Osteoblast (primary cell): ENCODE results near the gene WNT7B. TPM values are rescaled to one million over a fixed set of nuclear protein-coding genes. Genes with fewer than 3 reads are reported as not detected.
A peak's percentile ranks its signal among the peaks of the same experiment; 100 is the strongest.

Source experiments
- DNase-seq: peaks from one replicate; pipeline ENCODE4 v3.0.0; 2011; ENCODE audit warnings: low spot score, mixed read lengths; ENCODE audit not compliant: insufficient read length; ENCODE audit errors: missing footprints
- H2AFZ ChIP-seq: 2 replicates; pipeline ENCODE4 v1.6.0; 2011; ENCODE audit warnings: mild to moderate bottlenecking, low read length
- H3K27ac ChIP-seq: 2 replicates; pipeline ENCODE4 v1.5.1; 2011; ENCODE audit warnings: mild to moderate bottlenecking, low read depth, low read length, moderate library complexity
- H3K27me3 ChIP-seq: 2 replicates; pipeline ENCODE4 v1.6.0; 2012; ENCODE audit warnings: mild to moderate bottlenecking, control low read depth, inconsistent platforms, low read length, moderate library complexity; ENCODE audit not compliant: insufficient read depth
- H3K36me3 ChIP-seq: 2 replicates; pipeline ENCODE4 v1.5.1; 2011; ENCODE audit warnings: mild to moderate bottlenecking, low read length, control low read depth, moderate library complexity; ENCODE audit not compliant: insufficient read depth
- H3K4me1 ChIP-seq: 2 replicates; pipeline ENCODE4 v1.5.1; 2011; ENCODE audit warnings: mild to moderate bottlenecking, low read length, control low read depth, moderate library complexity; ENCODE audit not compliant: insufficient read depth
- H3K4me2 ChIP-seq: 2 replicates; pipeline ENCODE4 v1.6.0; 2011; ENCODE audit warnings: mild to moderate bottlenecking, low read length; ENCODE audit not compliant: insufficient read depth
- H3K4me3 ChIP-seq: fragments of 200-600 bp; sonication (generic); 3 replicates; pipeline ENCODE4 v1.5.1; 2012; ENCODE audit warnings: mild to moderate bottlenecking, low read length, inconsistent platforms; ENCODE audit not compliant: insufficient read depth
- H3K79me2 ChIP-seq: 2 replicates; pipeline ENCODE4 v1.6.0; 2012; ENCODE audit warnings: mild to moderate bottlenecking, low read length, control low read depth, inconsistent platforms; ENCODE audit not compliant: insufficient read depth
- H3K9me3 ChIP-seq: 2 replicates; pipeline ENCODE4 v1.5.1; 2011; ENCODE audit warnings: low read depth, low read length, control low read depth
- H4K20me1 ChIP-seq: 2 replicates; pipeline ENCODE4 v1.6.0; 2012; ENCODE audit warnings: mild to moderate bottlenecking, low read length, control low read depth; ENCODE audit not compliant: insufficient read depth
- CTCF ChIP-seq: IDR thresholded peaks from 2 replicates; pipeline ENCODE4 v1.5.1; 2011; ENCODE audit warnings: mild to moderate bottlenecking, low read depth, low read length, moderate library complexity; ENCODE audit errors: extremely low read depth
- total RNA-seq: library from RNA; depleted of rRNA; stranded (reverse); fragments of >200 nt; gene quantifications from 2 replicates; pipeline ENCODE4 v1.2.3, GENCODE V29; 2012

Gene WNT7B
- total RNA-seq, 1 donor = not detected

GRCh38 chr22:45903355-45904135, 73.4 kb downstream of the WNT7B start:
- TF ChIP-seq CTCF = no peak
- Histone ChIP-seq H3K27ac (no peak overlapping the region), H3K4me1 (peaks cover 31% of the 10 kb centered on the region), H3K79me2 (no peaks in the 10 kb centered on the region), H3K9me3 (no peaks in the 10 kb centered on the region), H2AFZ (no peak overlapping the region), H3K4me3 (peak overlapping the region; percentile 57), H3K4me2 (peak overlapping the region; percentile 68), H3K27me3 (peaks cover 18% of the 10 kb centered on the region), H3K36me3 (no peaks in the 10 kb centered on the region), H4K20me1 (no peaks in the 10 kb centered on the region)
- peak; percentile 97 for DNase-seq

GRCh38 chr22:45897736-45898135, 79.2 kb downstream of the WNT7B start:
- H3K27ac ChIP-seq = no peak overlapping the region
- H3K36me3 ChIP-seq = no peaks in the 10 kb centered on the region
- H3K4me3 ChIP-seq = no peak overlapping the region
- peaks cover 45% of the 10 kb centered on the region for H3K27me3 ChIP-seq
- no peak for DNase-seq
- H3K9me3 ChIP-seq = no peaks in the 10 kb centered on the region
- no peak overlapping the region for H3K4me2 ChIP-seq
- no peak overlapping the region for H2AFZ ChIP-seq
- no peaks in the 10 kb centered on the region for H4K20me1 ChIP-seq
- H3K4me1 ChIP-seq = peaks cover 2% of the 10 kb centered on the region
- no peak for TF ChIP-seq CTCF
- no peaks in the 10 kb centered on the region for H3K79me2 ChIP-seq

GRCh38 chr22:45896964-45897538, 79.9 kb downstream of the WNT7B start:
- Histone ChIP-seq H3K4me1 (no peaks in the 10 kb centered on the region), H3K27me3 (peaks cover 46% of the 10 kb centered on the region), H3K4me2 (no peak overlapping the region), H2AFZ (no peak overlapping the region), H3K27ac (no peak overlapping the region), H3K79me2 (no peaks in the 10 kb centered on the region), H3K36me3 (no peaks in the 10 kb centered on the region), H4K20me1 (no peaks in the 10 kb centered on the region), H3K4me3 (no peak overlapping the region), H3K9me3 (no peaks in the 10 kb centered on the region)
- peak; percentile 30 for DNase-seq
- no peak for TF ChIP-seq CTCF

GRCh38 chr22:45896153-45896951, 80.6 kb downstream of the WNT7B start:
- Histone ChIP-seq H3K27me3 (peaks cover 50% of the 10 kb centered on the region), H3K4me3 (no peak overlapping the region), H2AFZ (no peak overlapping the region), H3K27ac (no peak overlapping the region), H3K4me1 (no peaks in the 10 kb centered on the region), H3K4me2 (no peak overlapping the region), H3K79me2 (no peaks in the 10 kb centered on the region), H3K9me3 (no peaks in the 10 kb centered on the region), H3K36me3 (no peaks in the 10 kb centered on the region), H4K20me1 (no peaks in the 10 kb centered on the region)
- TF ChIP-seq CTCF = no peak
- DNase-seq = peak; percentile 79
